Ramos (cell line): ENCODE measurements around the gene C9orf40.

Experiments
- in situ Hi-C: fragments of 300-500 bp; cut with MboI; formaldehyde crosslinking; loops from one replicate; pipeline ENCODE4 v1.14.3; 2022; ENCODE audit warnings: low sequenced_read_pairs; ENCODE audit not compliant: unreplicated experiment

Gene C9orf40

GRCh38 chr9:74952201-74953151 lies at the start of gene C9orf40:
Gene C9orf40, minus strand, starts transcription at chr9:74952912. Its CDS starts 301 bp downstream, at chr9:74952611.
- in situ Hi-C loops = no loop called here

- in situ Hi-C loops = loop anchor here (5.0 kb wide), 1 partner anchor 230 kb away; no protein-coding TSS in a partner anchor
Measured at GRCh38 chr9:75001719-75002421, 49.2 kb upstream of the C9orf40 start.

- in situ Hi-C loops = loop anchor here (5.0 kb wide), 1 partner anchor 229 kb away; no protein-coding TSS in a partner anchor
Measured at GRCh38 chr9:75000835-75001234, 48.1 kb upstream of the C9orf40 start.

GRCh38 chr9:74985041-74985440 lies 32.3 kb upstream of the C9orf40 start:
- in situ Hi-C loops = no loop called here

- in situ Hi-C loops = no loop called here
Measured at GRCh38 chr9:74983709-74984108, 31.0 kb upstream of the C9orf40 start.

GRCh38 chr9:74979844-74980243 lies 27.1 kb upstream of the C9orf40 start:
- in situ Hi-C loops = no loop called here

GRCh38 chr9:74977287-74977686 lies 24.6 kb upstream of the C9orf40 start:
- in situ Hi-C loops = no loop called here

GRCh38 chr9:74975538-74975937 lies 22.8 kb upstream of the C9orf40 start:
- in situ Hi-C loops = no loop called here

- in situ Hi-C loops = no loop called here
Measured at GRCh38 chr9:74974558-74974957, 21.8 kb upstream of the C9orf40 start.

GRCh38 chr9:74973714-74974113 lies 21.0 kb upstream of the C9orf40 start:
- in situ Hi-C loops = no loop called here

GRCh38 chr9:74963056-74963455 lies 10.3 kb upstream of the C9orf40 start:
- in situ Hi-C loops = no loop called here

- in situ Hi-C loops = no loop called here
Measured at GRCh38 chr9:74961496-74961895, 8.8 kb upstream of the C9orf40 start.

- in situ Hi-C loops = no loop called here
Measured at GRCh38 chr9:74960561-74960960, 7.8 kb upstream of the C9orf40 start.

GRCh38 chr9:74958587-74958986 lies 5.9 kb upstream of the C9orf40 start:
- in situ Hi-C loops = no loop called here

- in situ Hi-C loops = no loop called here
Measured at GRCh38 chr9:74953235-74953751, 581 bp upstream of the C9orf40 start.

GRCh38 chr9:74951725-74952151 lies 974 bp downstream of the C9orf40 start:
- in situ Hi-C loops = no loop called here

GRCh38 chr9:74951107-74951720 lies 1.5 kb downstream of the C9orf40 start:
- in situ Hi-C loops = no loop called here

GRCh38 chr9:74949859-74950855 lies 2.6 kb downstream of the C9orf40 start:
- in situ Hi-C loops = no loop called here

- in situ Hi-C loops = no loop called here
Measured at GRCh38 chr9:74948937-74949336, 3.8 kb downstream of the C9orf40 start.
